ENCODE data around the gene GPR183. TPM values are rescaled to one million over a fixed set of nuclear protein-coding genes. Genes with fewer than 3 reads are reported as not detected.
"Not testable (repeated sequence)": the region's sequence is repeated elsewhere in the genome, so short reads cannot be mapped to it uniquely, and the experiment has no call there.

The GPR183 gene
- total RNA-seq, 8 experiments from 2014 or later = 0.63 to 6.1 (median 1.1) TPM

GRCh38 chr13:99254830-99255229, 52.4 kb downstream of the GPR183 start:
- no peak for ATAC-seq (replicated peaks in 6 of 8)
- in situ Hi-C loops (cut with MboI; ENCODE audit: low pct_unique_long_range_greater_than_20kb in 2 of 9, low sequenced_read_pairs in 9 of 9, unreplicated experiment in 9 of 9) = no loop called here
- peaks cover 0 to 9% of the 10 kb centered on the region in 2 donors for H3K4me1 ChIP-seq (replicated peaks in 1 of 2)
- H3K27ac ChIP-seq = peak overlapping the region in 1 of 2 donors; percentile 3
- WGBS, 10 experiments = 40 to 100% (median 96%) methylated on average over 1 to 11 of the region's 14 CpGs; no CpG with 5 or more reads in 1 of the 10 experiments
- H3K4me3 ChIP-seq = no peak overlapping the region

GRCh38 chr13:99251921-99252320, 55.3 kb downstream of the GPR183 start:
- H3K27ac ChIP-seq = no peak overlapping the region
- 67 to 100% (median 91%) methylated on average over 1 to 4 of the region's 4 CpGs; no CpG with 5 or more reads in 2 of the 10 experiments for WGBS, 10 experiments
- ATAC-seq (replicated peaks in 6 of 8) = no peak
- in situ Hi-C loops (cut with MboI; ENCODE audit: low pct_unique_long_range_greater_than_20kb in 2 of 9, low sequenced_read_pairs in 9 of 9, unreplicated experiment in 9 of 9) = no loop called here
- H3K4me3 ChIP-seq = no peak overlapping the region
- peaks cover 0 to 9% of the 10 kb centered on the region in 2 donors for H3K4me1 ChIP-seq (replicated peaks in 1 of 2)

GRCh38 chr13:99250982-99251825, 56.0 kb downstream of the GPR183 start:
- WGBS, 10 experiments = 83 to 100% (median 100%) methylated on average over 1 to 5 of the region's 5 CpGs; no CpG with 5 or more reads in 1 of the 10 experiments
- no peak for ATAC-seq (replicated peaks in 6 of 8)
- H3K4me3 ChIP-seq = no peak overlapping the region
- H3K4me1 ChIP-seq (replicated peaks in 1 of 2) = peaks cover 0 to 9% of the 10 kb centered on the region in 2 donors
- H3K27ac ChIP-seq = no peak overlapping the region
- in situ Hi-C loops (cut with MboI; ENCODE audit: low pct_unique_long_range_greater_than_20kb in 2 of 9, low sequenced_read_pairs in 9 of 9, unreplicated experiment in 9 of 9) = no loop called here

- 86 to 100% (median 100%) methylated on average over 2 of the region's 2 CpGs; no CpG with 5 or more reads in 1 of the 10 experiments for WGBS, 10 experiments
- H3K27ac ChIP-seq; H3K4me1 ChIP-seq (replicated peaks in 1 of 2); in situ Hi-C loops (cut with MboI; ENCODE audit: low pct_unique_long_range_greater_than_20kb in 2 of 9, low sequenced_read_pairs in 9 of 9, unreplicated experiment in 9 of 9); ATAC-seq (replicated peaks in 6 of 8); H3K4me3 ChIP-seq: not testable (repeated sequence)
Measured at GRCh38 chr13:99249606-99250005, 57.6 kb downstream of the GPR183 start.

GRCh38 chr13:99249178-99249577, 58.0 kb downstream of the GPR183 start:
- H3K27ac ChIP-seq; H3K4me1 ChIP-seq (replicated peaks in 1 of 2); in situ Hi-C loops (cut with MboI; ENCODE audit: low pct_unique_long_range_greater_than_20kb in 2 of 9, low sequenced_read_pairs in 9 of 9, unreplicated experiment in 9 of 9); H3K4me3 ChIP-seq; ATAC-seq (replicated peaks in 6 of 8): not testable (repeated sequence)
- WGBS, 10 experiments = 0 to 100% (median 95%) methylated on average over 1 to 3 of the region's 3 CpGs; no CpG with 5 or more reads in 1 of the 10 experiments

GRCh38 chr13:99246100-99246499, 61.1 kb downstream of the GPR183 start:
- Histone ChIP-seq H3K4me3 (no peak overlapping the region), H3K4me1 (replicated peaks in 1 of 2) (no peaks in the 10 kb centered on the region), H3K27ac (no peak overlapping the region)
- ATAC-seq (replicated peaks in 6 of 8) = peak in 1 of 8 experiments; percentile 72
- 22 to 100% (median 100%) methylated on average over 1 of the region's 1 CpG; no CpG with 5 or more reads in 1 of the 10 experiments for WGBS, 10 experiments
- in situ Hi-C loops (cut with MboI; ENCODE audit: low pct_unique_long_range_greater_than_20kb in 2 of 9, low sequenced_read_pairs in 9 of 9, unreplicated experiment in 9 of 9) = no loop called here

Other genes starting within 250 kb of the GPR183 start
- gene UBAC2, start 106.5 kb downstream of the GPR183 start, total RNA-seq = 10 to 100 TPM; 28.5 to 47.7 (median 34.9) TPM
- 1 to 10 TPM in 5 of 8 experiments, under 1 TPM in 3; 0.63 to 9.4 (median 1.1) TPM for gene GPR18, start 49.0 kb downstream of the GPR183 start, total RNA-seq
- 100 to 1,000 TPM in 1 of 8 experiments, 10 to 100 TPM in 7; 56.8 to 140 (median 76.3) TPM for gene TM9SF2, start 194.1 kb upstream of the GPR183 start, total RNA-seq